GM10266 (cell line): ENCODE results near the gene MTHFD1L.

Source experiments
- DNase-seq: peaks from one replicate; pipeline ENCODE4 v3.0.0; 2012; ENCODE audit errors: extremely low spot score
- CTCF ChIP-seq: IDR thresholded peaks from 2 replicates; pipeline ENCODE4 v1.5.1; 2012; ENCODE audit warnings: mild to moderate bottlenecking, low read depth; ENCODE audit not compliant: control insufficient read depth, insufficient read depth; ENCODE audit errors: missing control alignments

Gene MTHFD1L

GRCh38 chr6:150937132-150937906 is 71.8 kb downstream of the MTHFD1L start:
- DNase-seq, result no peak
- TF ChIP-seq CTCF, result no peak

DNA sequence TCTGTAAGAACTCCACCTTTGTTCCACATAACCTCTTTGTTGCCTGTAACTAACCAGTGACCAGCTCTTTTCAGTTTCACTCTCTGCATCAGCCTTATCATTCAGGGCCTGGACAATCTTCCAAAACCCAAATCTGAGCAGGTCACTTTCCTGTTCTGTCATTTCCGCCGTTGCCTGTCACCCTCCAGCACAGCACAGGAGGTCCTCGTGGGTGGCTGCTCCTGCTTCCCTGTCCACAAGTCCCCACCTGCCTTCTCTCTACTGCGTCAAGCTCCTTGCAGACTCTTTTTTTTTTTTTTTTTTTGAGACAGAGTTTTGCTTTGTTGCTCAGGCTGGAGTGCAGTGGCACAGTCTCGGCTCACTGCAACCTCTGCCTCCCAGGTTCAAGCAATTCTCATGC is 73.9 kb downstream of the MTHFD1L start:
- no peak for TF ChIP-seq CTCF
- DNase-seq, result no peak

DNA sequence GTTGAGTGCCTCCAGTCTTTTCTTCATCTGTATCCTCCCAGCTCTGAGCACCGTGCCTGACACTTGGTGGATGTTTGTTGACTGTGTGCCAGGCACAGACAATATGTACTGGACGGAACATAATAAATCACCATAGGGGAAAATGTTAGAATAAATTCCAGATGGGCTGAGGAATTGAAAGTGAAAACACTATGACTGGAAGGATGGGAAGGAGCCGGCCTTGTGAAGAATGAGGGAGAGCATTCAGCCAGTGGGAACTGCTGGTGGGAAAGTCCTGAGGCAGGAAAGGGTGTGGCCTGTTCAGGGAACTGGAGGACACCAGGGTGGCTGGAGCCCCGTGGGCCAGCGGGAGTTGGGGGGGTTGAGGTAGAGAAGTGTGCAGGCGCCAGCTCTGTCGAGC is 75.4 kb downstream of the MTHFD1L start:
- no peak for TF ChIP-seq CTCF
- DNase-seq, result no peak

DNA sequence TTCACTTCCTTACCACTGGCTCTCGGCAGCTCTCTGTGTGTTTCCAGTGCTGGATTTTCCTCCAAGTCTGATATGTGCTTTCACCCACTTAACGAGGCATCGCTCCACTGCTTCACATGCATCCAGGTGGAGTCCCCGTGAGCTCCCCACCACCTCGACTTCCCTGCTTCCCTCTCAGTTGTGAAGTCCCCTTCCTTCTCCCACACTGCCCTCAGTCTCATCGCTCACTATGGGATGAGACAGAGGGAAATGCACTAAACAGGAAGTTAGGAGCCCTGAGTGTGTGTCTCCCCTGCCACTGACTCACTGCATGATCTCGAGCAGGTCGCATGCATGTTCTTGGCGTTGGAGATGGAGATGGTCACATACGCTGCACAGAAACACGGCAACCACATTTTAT is 84.0 kb downstream of the MTHFD1L start:
- no peak for DNase-seq
- TF ChIP-seq CTCF, result no peak

DNA sequence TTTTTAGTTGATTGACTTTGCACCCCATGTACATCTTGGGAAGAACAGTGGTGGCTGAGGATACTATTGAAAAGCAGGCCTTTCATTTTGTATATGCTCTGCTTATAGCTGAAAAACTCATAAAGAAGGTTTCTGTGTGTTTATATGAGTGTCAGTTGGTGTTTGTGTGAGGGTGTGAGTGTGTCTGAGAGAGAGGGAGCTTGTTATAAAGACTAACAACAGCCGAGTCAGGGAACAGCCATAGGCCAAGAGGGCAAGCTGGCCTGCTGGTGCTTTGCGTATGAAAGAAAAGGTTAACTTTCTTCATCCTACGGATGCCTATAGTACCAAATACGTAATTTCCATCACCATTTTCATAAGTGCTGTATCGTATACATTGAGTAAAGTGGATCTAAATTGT is 88.3 kb downstream of the MTHFD1L start:
- no peak for TF ChIP-seq CTCF
- DNase-seq, result no peak

DNA sequence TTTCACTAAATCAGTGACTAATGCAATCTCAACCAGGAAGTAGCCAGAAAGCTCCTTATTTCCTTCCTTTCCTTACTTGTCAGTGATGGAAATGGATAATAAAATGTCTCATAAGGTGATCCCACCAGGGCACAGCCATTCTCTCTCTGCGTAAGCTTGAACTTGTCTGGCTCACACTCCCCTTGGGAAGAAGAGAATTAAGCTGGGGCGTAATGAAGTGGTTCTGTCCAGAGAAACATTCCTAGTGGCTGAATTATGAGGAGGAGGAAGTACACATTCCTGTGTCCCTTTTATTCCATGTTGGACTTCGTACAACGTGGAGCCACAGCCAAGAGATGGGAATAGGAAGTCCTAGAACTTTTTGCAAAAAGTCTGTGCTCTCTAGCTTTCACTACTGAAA is 93.7 kb downstream of the MTHFD1L start:
- TF ChIP-seq CTCF, result no peak
- no peak for DNase-seq

- TF ChIP-seq CTCF, result no peak
- DNase-seq, result no peak
Observed at GRCh38 chr6:150962436-150962835, 96.9 kb downstream of the MTHFD1L start.
